A549 (cell line): ENCODE results near the gene ARHGAP26.

Source experiments
- BHLHE40 ChIP-seq: IDR thresholded peaks from 2 replicates; pipeline ENCODE4 v1.6.1; 2012; ENCODE audit warnings: low read depth, low read length, inconsistent platforms
- CHD2 ChIP-seq: fragments of 150-350 bp; IDR thresholded peaks from 2 replicates; pipeline ENCODE4 v1.6.1; 2014; ENCODE audit warnings: low read length; ENCODE audit not compliant: partially characterized antibody
- CTCF ChIP-seq: fragments of >200 bp; sonication (Bioruptor Twin); formaldehyde crosslinking; IDR thresholded peaks from 3 replicates; pipeline ENCODE4 v1.5.1; 2016
- ESRRA ChIP-seq: fragments of 150-350 bp; IDR thresholded peaks from 2 replicates; pipeline ENCODE4 v1.6.1; 2014; ENCODE audit warnings: mild to moderate bottlenecking, low read length, borderline replicate concordance
- HES2 ChIP-seq: fragments of >200 bp; sonication (Bioruptor Twin); formaldehyde crosslinking; IDR thresholded peaks from 2 replicates; pipeline ENCODE4 v1.6.1; 2016
- MAX ChIP-seq: IDR thresholded peaks from 2 replicates; pipeline ENCODE4 v1.6.1; 2012
- NFE2L2 ChIP-seq: fragments of 150-350 bp; conservative IDR thresholded peaks from 2 replicates; pipeline ENCODE4 v1.6.1; 2014; ENCODE audit warnings: low read length
- POLR2A ChIP-seq: IDR thresholded peaks from 2 replicates; pipeline ENCODE4 v1.6.1; 2012; ENCODE audit warnings: mild to moderate bottlenecking, low read length

- TF ChIP-seq NFE2L2 (no peak), CTCF (no peak), BHLHE40 (no peak), POLR2A (no peak), ESRRA (no peak), CHD2 (no peak), MAX (no peak), HES2 (no peak)
These were observed 489.1 kb downstream of the ARHGAP26 start for GRCh38 chr5:143259254-143259605.
